CD4-positive, alpha-beta T cell (primary cell): ENCODE measurements around the gene PLEKHG4B. TPM values are rescaled to one million over a fixed set of nuclear protein-coding genes. Genes with fewer than 3 reads are reported as not detected.

Experiments
- ATAC-seq: fragments of 200-7000 bp; cut with Tn5 transposase; one replicate; pipeline ENCODE4 v1.10.0; 2022; ENCODE audit warnings: mild to moderate bottlenecking; ENCODE audit not compliant: poor library complexity
- CTCF ChIA-PET: fragments of 350-600 bp; sonication (Branson Sonifier 250); formaldehyde crosslinking; loops from one replicate; lab custom pipeline; 2021; ENCODE audit warnings: antibody characterized with exemption, inconsistent platforms; lab: Charles Lee
- POLR2A ChIA-PET: fragments of 350-600 bp; sonication (Branson Sonifier 250); formaldehyde crosslinking; loops from one replicate; lab custom pipeline; 2021; ENCODE audit warnings: antibody characterized with exemption, inconsistent platforms; lab: Charles Lee
- DNase-seq, 14 experiments: peaks; one replicate each; pipeline ENCODE4 v3.0.0-alpha.2; 2013 to 2020; ENCODE audit warnings: mixed read lengths in 2 of 14
- H3K27ac ChIP-seq, 2 donors: one replicate each; pipeline versions ENCODE4 v1.5.1 to v1.7.0; 2013; ENCODE audit warnings: low read length in 2 of 2, low read depth in 1 of 2, mild to moderate bottlenecking in 1 of 2
- H3K27me3 ChIP-seq, 2 experiments: 1 replicate in 1 of 2; 2 replicates in 1 of 2; pipeline versions ENCODE4 v1.6.1 to v1.7.0; 2013; ENCODE audit warnings: low read length in 2 of 2, control low read depth in 1 of 2, mild to moderate bottlenecking in 1 of 2, moderate library complexity in 1 of 2; ENCODE audit not compliant: insufficient read depth in 2 of 2, control insufficient read depth in 1 of 2
- H3K36me3 ChIP-seq: one replicate; pipeline ENCODE4 v1.6.1; 2013; ENCODE audit warnings: low read length, control low read depth; ENCODE audit not compliant: insufficient read depth
- H3K4me1 ChIP-seq: one replicate; pipeline ENCODE4 v1.6.1; 2013; ENCODE audit warnings: low read length, control low read depth; ENCODE audit not compliant: insufficient read depth
- H3K4me3 ChIP-seq: one replicate; pipeline ENCODE4 v1.5.1; 2013; ENCODE audit warnings: mild to moderate bottlenecking, low read length, moderate library complexity
- H3K9me3 ChIP-seq, 2 experiments: 1 replicate in 1 of 2; 2 replicates in 1 of 2; pipeline versions ENCODE4 v1.6.1 to v1.7.0; 2013; ENCODE audit warnings: low read length in 2 of 2, mild to moderate bottlenecking in 2 of 2, control low read depth in 1 of 2, moderate library complexity in 1 of 2; ENCODE audit not compliant: control insufficient read depth in 1 of 2, insufficient read depth in 1 of 2
- H3K27ac Mint-ChIP-seq: one replicate; pipeline ENCODE4 v1.8.0; 2020; ENCODE audit warnings: mixed read lengths
- H3K27me3 Mint-ChIP-seq: one replicate; pipeline ENCODE4 v1.8.0; 2021; ENCODE audit warnings: mixed read lengths
- H3K36me3 Mint-ChIP-seq: one replicate; pipeline ENCODE4 v1.8.0; 2021; ENCODE audit warnings: low read depth, mixed read lengths
- H3K4me1 Mint-ChIP-seq: one replicate; pipeline ENCODE4 v1.8.0; 2021; ENCODE audit warnings: low read depth, mixed read lengths
- H3K4me3 Mint-ChIP-seq: one replicate; pipeline ENCODE4 v1.8.0; 2020; ENCODE audit warnings: mild to moderate bottlenecking, mixed read lengths
- H3K9me3 Mint-ChIP-seq: one replicate; pipeline ENCODE4 v1.8.0; 2020; ENCODE audit warnings: mixed read lengths
- intact Hi-C, 2 experiments: fragments of 100-400 bp; cut with DNase I in 1 of 2; cut with micrococcal nuclease in 1 of 2; formaldehyde crosslinking; loops; one replicate each; pipeline versions ENCODE4 v1.15.1 to v1.9.0; 2023 to 2025; cut with DNase I, micrococcal nuclease
- total RNA-seq, 174 experiments: library from RNA in 2 of 174; stranded (reverse) in 2 of 174; gene quantifications; one replicate each; pipeline ENCODE4 v1.2.3 and lab custom pipeline; 2021 to 2026
- TF ChIP-seq, protein P1 (sequence below): fragments of 200-600 bp; IDR thresholded peaks from one replicate; pipeline ENCODE4 v1.8.0; 2022; ENCODE audit warnings: antibody characterized with exemption, mild to moderate bottlenecking

PLEKHG4B gene
- total RNA-seq, 2 experiments from 2014 or later: 0.17 to 0.36 TPM

DNA sequence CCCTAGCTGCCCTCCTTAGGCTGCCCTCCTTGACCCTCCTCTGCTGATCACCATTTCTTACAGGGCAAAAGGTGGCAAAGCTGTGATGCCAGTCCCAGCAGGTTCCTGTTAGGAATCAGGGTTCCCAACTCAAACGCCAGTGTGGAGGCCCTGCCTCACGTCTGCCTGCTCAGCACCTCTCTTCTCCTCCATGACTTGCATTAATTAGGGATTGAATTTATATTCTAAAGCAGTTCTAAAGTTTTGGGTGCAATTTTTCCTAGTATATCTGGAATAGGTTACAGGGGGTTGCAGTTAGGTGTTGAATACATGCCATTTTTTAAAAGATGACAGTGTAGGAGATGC, 13.2 kb upstream of the PLEKHG4B start:
- ATAC-seq (no peak), DNase-seq (no peak)
- H3K27me3 ChIP-seq: peaks cover 0 to 3% of the 10 kb centered on the region in 2 experiments
- H3K4me1 Mint-ChIP-seq: no peaks in the 10 kb centered on the region
- intact Hi-C loops: no loop called here
- H3K36me3 ChIP-seq: no peaks in the 10 kb centered on the region
- no peak overlapping the region for H3K27ac ChIP-seq
- H3K27ac Mint-ChIP-seq: no peak overlapping the region
- TF ChIP-seq, protein P1, sequence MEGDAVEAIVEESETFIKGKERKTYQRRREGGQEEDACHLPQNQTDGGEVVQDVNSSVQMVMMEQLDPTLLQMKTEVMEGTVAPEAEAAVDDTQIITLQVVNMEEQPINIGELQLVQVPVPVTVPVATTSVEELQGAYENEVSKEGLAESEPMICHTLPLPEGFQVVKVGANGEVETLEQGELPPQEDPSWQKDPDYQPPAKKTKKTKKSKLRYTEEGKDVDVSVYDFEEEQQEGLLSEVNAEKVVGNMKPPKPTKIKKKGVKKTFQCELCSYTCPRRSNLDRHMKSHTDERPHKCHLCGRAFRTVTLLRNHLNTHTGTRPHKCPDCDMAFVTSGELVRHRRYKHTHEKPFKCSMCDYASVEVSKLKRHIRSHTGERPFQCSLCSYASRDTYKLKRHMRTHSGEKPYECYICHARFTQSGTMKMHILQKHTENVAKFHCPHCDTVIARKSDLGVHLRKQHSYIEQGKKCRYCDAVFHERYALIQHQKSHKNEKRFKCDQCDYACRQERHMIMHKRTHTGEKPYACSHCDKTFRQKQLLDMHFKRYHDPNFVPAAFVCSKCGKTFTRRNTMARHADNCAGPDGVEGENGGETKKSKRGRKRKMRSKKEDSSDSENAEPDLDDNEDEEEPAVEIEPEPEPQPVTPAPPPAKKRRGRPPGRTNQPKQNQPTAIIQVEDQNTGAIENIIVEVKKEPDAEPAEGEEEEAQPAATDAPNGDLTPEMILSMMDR: no peak
- no peaks in the 10 kb centered on the region for H3K36me3 Mint-ChIP-seq
- CTCF ChIA-PET: no interaction called here
- no peaks in the 10 kb centered on the region for H3K9me3 Mint-ChIP-seq
- H3K27me3 Mint-ChIP-seq: peaks cover 12% of the 10 kb centered on the region
- no peak overlapping the region for H3K4me3 Mint-ChIP-seq
- H3K9me3 ChIP-seq: peaks cover 0 to 5% of the 10 kb centered on the region in 2 experiments
- POLR2A ChIA-PET: no interaction called here
- no peaks in the 10 kb centered on the region for H3K4me1 ChIP-seq
- H3K4me3 ChIP-seq: no peak overlapping the region

DNA sequence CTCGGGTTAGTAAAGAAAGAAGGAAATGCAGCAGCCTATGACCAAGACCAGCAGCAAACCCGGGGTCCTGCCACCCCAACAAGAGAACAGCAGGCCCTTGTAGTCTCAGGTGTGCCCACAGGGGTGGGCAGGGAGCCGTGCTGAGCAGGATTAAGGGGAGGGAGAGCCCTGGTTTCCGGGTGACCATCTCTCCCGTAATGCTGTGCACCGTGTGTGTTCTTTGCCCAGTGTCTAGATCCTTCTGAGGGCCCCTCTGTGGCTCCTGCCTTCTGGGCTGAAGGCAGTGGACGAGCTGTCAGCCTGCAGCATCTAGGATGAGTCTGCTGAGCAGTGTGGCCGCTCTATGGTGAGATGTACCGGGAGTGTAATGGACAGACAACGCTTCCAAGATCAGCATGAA, 12.7 kb upstream of the PLEKHG4B start:
- peaks cover 12% of the 10 kb centered on the region for H3K27me3 Mint-ChIP-seq
- no peaks in the 10 kb centered on the region for H3K9me3 Mint-ChIP-seq
- DNase-seq (no peak), ATAC-seq (no peak)
- H3K4me1 ChIP-seq: no peaks in the 10 kb centered on the region
- no peak overlapping the region for H3K27ac ChIP-seq
- H3K4me3 ChIP-seq: no peak overlapping the region
- H3K36me3 Mint-ChIP-seq: no peaks in the 10 kb centered on the region
- TF ChIP-seq, protein P1: no peak
- no peaks in the 10 kb centered on the region for H3K36me3 ChIP-seq
- peaks cover 0 to 5% of the 10 kb centered on the region in 2 experiments for H3K9me3 ChIP-seq
- POLR2A ChIA-PET: no interaction called here
- H3K4me1 Mint-ChIP-seq: no peaks in the 10 kb centered on the region
- intact Hi-C loops: no loop called here
- no peaks in the 10 kb centered on the region for H3K27me3 ChIP-seq
- no peak overlapping the region for H3K4me3 Mint-ChIP-seq
- H3K27ac Mint-ChIP-seq: no peak overlapping the region
- CTCF ChIA-PET: no interaction called here

DNA sequence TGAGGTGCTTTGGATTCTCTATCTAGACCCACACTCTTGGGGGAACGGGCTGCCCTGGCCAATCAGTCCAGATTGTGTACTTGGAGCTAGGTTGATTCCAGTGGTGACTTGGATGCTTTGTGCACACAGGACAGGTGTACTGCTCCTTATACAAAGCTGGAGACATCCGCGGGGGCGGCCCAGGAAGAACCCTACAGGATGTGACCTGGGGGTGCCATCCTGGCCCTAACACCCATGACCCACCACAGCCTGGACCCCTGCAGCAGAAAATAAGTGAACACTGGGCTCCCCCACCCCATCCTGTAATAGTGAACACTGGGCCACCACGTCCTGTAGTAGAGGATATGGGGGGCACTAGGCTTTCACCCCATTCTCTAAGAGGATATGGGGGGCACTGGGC, 12.1 kb upstream of the PLEKHG4B start:
- DNase-seq (no peak), ATAC-seq (no peak)
- Mint-ChIP-seq H3K4me1 (no peaks in the 10 kb centered on the region), H3K9me3 (no peaks in the 10 kb centered on the region), H3K27me3 (peaks cover 12% of the 10 kb centered on the region), H3K36me3 (no peaks in the 10 kb centered on the region), H3K4me3 (no peak overlapping the region), H3K27ac (no peak overlapping the region)
- intact Hi-C loops: no loop called here
- H3K4me1 ChIP-seq: no peaks in the 10 kb centered on the region
- POLR2A ChIA-PET: no interaction called here
- H3K27ac ChIP-seq: no peak overlapping the region
- no peaks in the 10 kb centered on the region for H3K36me3 ChIP-seq
- CTCF ChIA-PET: no interaction called here
- H3K27me3 ChIP-seq: no peaks in the 10 kb centered on the region
- peaks cover 0 to 5% of the 10 kb centered on the region in 2 experiments for H3K9me3 ChIP-seq
- no peak overlapping the region for H3K4me3 ChIP-seq
- TF ChIP-seq, protein P1: no peak
